OCI-LY7 (cell line): ENCODE results near the gene ZPBP. TPM values are rescaled to one million over a fixed set of nuclear protein-coding genes. Genes with fewer than 3 reads are reported as not detected.
A peak's percentile ranks its signal among the peaks of the same experiment; 100 is the strongest.

ENCODE experiments used
- BruUV-seq: library from RNA; stranded (reverse); fragments of 400-500 nt; replicated peaks from 2 replicates; lab custom pipeline; 2021; lab: Mats Ljungman, UMichigan
- CTCF ChIA-PET: fragments of 300-600 bp; sonication (Branson Sonifier 250); formaldehyde crosslinking; loops from one replicate; lab custom pipeline; 2022; ENCODE audit warnings: antibody characterized with exemption; ENCODE audit not compliant: unreplicated experiment; lab: Charles Lee
- POLR2A ChIA-PET: fragments of 300-600 bp; sonication (Branson Sonifier 250); formaldehyde crosslinking; loops from one replicate; lab custom pipeline; 2022; ENCODE audit warnings: antibody characterized with exemption; lab: Charles Lee
- DNase-seq: peaks from one replicate; pipeline ENCODE4 v3.0.0-alpha.2; 2015; ENCODE audit warnings: low spot score
- H2AFZ ChIP-seq: fragments of 200-600 bp; sonication (generic), shearing (Covaris generic); 2 replicates; pipeline ENCODE4 v1.6.1; 2014; ENCODE audit warnings: mild to moderate bottlenecking, antibody characterized with exemption, low read length, moderate library complexity
- H3K27ac ChIP-seq: fragments of 200-600 bp; sonication (generic); 2 replicates; pipeline ENCODE4 v1.5.1; 2014; ENCODE audit warnings: mixed run types, low read depth, mild to moderate bottlenecking, moderate library complexity, low read length, inconsistent platforms; ENCODE audit not compliant: poor library complexity, severe bottlenecking
- H3K36me3 ChIP-seq: fragments of 200-600 bp; sonication (generic); 2 replicates; pipeline ENCODE4 v1.6.1; 2014; ENCODE audit warnings: mild to moderate bottlenecking, antibody characterized with exemption, low read length, moderate library complexity, mixed read lengths; ENCODE audit not compliant: insufficient read depth
- H3K4me1 ChIP-seq: fragments of 200-600 bp; sonication (generic); 2 replicates; pipeline ENCODE4 v1.5.1; 2014; ENCODE audit warnings: mild to moderate bottlenecking, low read length; ENCODE audit not compliant: insufficient read depth, poor library complexity, severe bottlenecking
- H3K4me2 ChIP-seq: fragments of 200-600 bp; sonication (generic); 2 replicates; pipeline ENCODE4 v1.6.1; 2014; ENCODE audit warnings: mild to moderate bottlenecking, low read length
- H3K4me3 ChIP-seq: fragments of 200-600 bp; sonication (generic); 2 replicates; pipeline ENCODE4 v1.5.1; 2014; ENCODE audit warnings: mild to moderate bottlenecking, low read depth, low read length; ENCODE audit not compliant: poor library complexity, severe bottlenecking
- H3K79me2 ChIP-seq: fragments of 200-600 bp; sonication (generic); 2 replicates; pipeline ENCODE4 v1.6.1; 2016; ENCODE audit warnings: low read depth, mild to moderate bottlenecking, low read length, moderate library complexity, mixed read lengths; ENCODE audit not compliant: insufficient read depth
- H3K9me2 ChIP-seq: fragments of 200-600 bp; sonication (generic); 2 replicates; pipeline ENCODE4 v1.6.1; 2016; ENCODE audit warnings: mild to moderate bottlenecking, low read length, mixed read lengths; ENCODE audit not compliant: insufficient read depth
- H3K9me3 ChIP-seq: fragments of 200-600 bp; sonication (generic); 2 replicates; pipeline ENCODE4 v1.6.1; 2014; ENCODE audit warnings: mild to moderate bottlenecking, mixed run types, low read length, mixed read lengths
- H4K20me1 ChIP-seq: fragments of 200-600 bp; sonication (generic); 2 replicates; pipeline ENCODE4 v1.6.1; 2014; ENCODE audit warnings: mild to moderate bottlenecking, antibody characterized with exemption, low read length, moderate library complexity, mixed read lengths; ENCODE audit not compliant: insufficient read depth
- EZH2phosphoT487 ChIP-seq: fragments of 200-600 bp; sonication (generic); IDR thresholded peaks from 2 replicates; pipeline ENCODE4 v1.6.1; 2018; ENCODE audit warnings: low read depth, borderline replicate concordance, mild to moderate bottlenecking, mixed run types, antibody characterized with exemption, low read length, moderate library complexity, mixed read lengths
- intact Hi-C: fragments of 100-400 bp; cut with micrococcal nuclease; formaldehyde crosslinking; loops from one replicate; pipeline ENCODE4 v1.10.0; 2022; ENCODE audit not compliant: unreplicated experiment
- total RNA-seq, 2 experiments: library from RNA; depleted of rRNA in 1 of 2; stranded (reverse); fragments of >200 nt in 1 of 2; shearing (Covaris generic) in 1 of 2; gene quantifications; 2 replicates each; pipeline ENCODE4 v1.2.3, GENCODE V29; 2014 to 2022
- TF ChIP-seq, protein P1 (sequence below): fragments of 200-600 bp; sonication (generic); conservative IDR thresholded peaks from 2 replicates; pipeline ENCODE4 v1.5.1; 2014; ENCODE audit warnings: mild to moderate bottlenecking, antibody characterized with exemption, low read length, moderate library complexity, mixed read lengths

The ZPBP gene
- total RNA-seq, 2 experiments from 2014 or later = not detected

DNA sequence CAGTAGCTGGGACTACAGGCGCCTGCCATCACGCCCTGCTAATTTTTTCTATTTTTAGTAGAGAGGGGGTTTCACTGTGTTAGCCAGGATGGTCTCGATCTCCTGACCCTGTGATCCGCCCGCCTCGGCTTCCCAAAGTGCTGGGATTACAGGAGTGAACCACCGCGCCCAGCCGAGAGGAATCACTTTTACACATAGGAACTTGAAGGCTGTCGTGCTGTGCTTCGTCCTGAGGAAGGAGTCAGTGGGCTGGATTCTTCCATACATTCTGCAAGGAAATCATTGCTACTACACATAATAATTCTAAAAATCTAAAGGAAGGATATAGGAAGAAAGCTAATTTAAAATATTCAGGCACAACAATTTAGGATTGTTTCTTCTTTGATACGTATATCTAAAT, 48.8 kb upstream of the ZPBP start:
- H3K27ac ChIP-seq = no peak overlapping the region
- H3K4me3 ChIP-seq = no peak overlapping the region
- DNase-seq = no peak
- peak overlapping the region; percentile 48; the same call in 1 of the 2 replicates for H3K4me2 ChIP-seq
- CTCF ChIA-PET = interaction anchor here (0.7 to 1.2 kb wide), 2 partner anchors 197 to 222 kb away, joined by 3 to 4 read pairs; no protein-coding TSS in a partner anchor
- H3K9me2 ChIP-seq = no peaks in the 10 kb centered on the region
- intact Hi-C loops = loop anchor here (1.0 to 2.0 kb wide), 4 partner anchors 21 to 276 kb away; no protein-coding TSS in a partner anchor
- H3K79me2 ChIP-seq = no peaks in the 10 kb centered on the region
- H3K9me3 ChIP-seq = peaks cover 10% of the 10 kb centered on the region
- H3K4me1 ChIP-seq = peaks cover 63% of the 10 kb centered on the region
- H3K36me3 ChIP-seq = no peaks in the 10 kb centered on the region
- no TSS peak for BruUV-seq
- no peak for TF ChIP-seq EZH2phosphoT487
- TF ChIP-seq, protein P1, sequence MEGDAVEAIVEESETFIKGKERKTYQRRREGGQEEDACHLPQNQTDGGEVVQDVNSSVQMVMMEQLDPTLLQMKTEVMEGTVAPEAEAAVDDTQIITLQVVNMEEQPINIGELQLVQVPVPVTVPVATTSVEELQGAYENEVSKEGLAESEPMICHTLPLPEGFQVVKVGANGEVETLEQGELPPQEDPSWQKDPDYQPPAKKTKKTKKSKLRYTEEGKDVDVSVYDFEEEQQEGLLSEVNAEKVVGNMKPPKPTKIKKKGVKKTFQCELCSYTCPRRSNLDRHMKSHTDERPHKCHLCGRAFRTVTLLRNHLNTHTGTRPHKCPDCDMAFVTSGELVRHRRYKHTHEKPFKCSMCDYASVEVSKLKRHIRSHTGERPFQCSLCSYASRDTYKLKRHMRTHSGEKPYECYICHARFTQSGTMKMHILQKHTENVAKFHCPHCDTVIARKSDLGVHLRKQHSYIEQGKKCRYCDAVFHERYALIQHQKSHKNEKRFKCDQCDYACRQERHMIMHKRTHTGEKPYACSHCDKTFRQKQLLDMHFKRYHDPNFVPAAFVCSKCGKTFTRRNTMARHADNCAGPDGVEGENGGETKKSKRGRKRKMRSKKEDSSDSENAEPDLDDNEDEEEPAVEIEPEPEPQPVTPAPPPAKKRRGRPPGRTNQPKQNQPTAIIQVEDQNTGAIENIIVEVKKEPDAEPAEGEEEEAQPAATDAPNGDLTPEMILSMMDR = no peak
- H4K20me1 ChIP-seq = no peaks in the 10 kb centered on the region
- H2AFZ ChIP-seq = peak overlapping the region; percentile 88; the same call in 1 of the 2 replicates
- POLR2A ChIA-PET = interaction anchor here (1.3 to 12.9 kb wide), 4 partner anchors 13 to 226 kb away, joined by 3 to 293 read pairs (median 42); partner anchors contain the start of gene IKZF1

DNA sequence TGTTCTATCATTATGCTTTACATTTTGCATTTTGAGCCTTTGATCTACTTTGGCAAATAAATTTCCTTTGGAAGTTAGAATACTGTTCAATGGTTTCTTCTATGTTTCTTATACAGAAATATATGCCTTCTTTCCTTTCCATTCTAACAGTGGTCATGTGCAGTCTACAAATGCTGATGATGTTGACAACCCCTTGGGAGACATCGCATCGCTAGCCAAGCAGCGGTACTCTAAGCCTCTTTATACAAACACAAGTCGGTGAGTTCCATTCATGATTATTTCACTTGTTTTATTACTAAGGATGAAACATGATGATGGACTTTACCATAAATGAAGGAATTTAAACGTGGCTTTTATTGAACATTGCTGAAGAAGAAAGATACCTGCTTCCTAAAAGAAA, 48.1 kb upstream of the ZPBP start:
- Histone ChIP-seq H2AFZ (peak overlapping the region; percentile 71), H3K4me2 (peak overlapping the region; percentile 48), H4K20me1 (no peaks in the 10 kb centered on the region), H3K4me3 (no peak overlapping the region), H3K36me3 (no peaks in the 10 kb centered on the region), H3K79me2 (no peaks in the 10 kb centered on the region), H3K9me2 (no peaks in the 10 kb centered on the region), H3K9me3 (peaks cover 10% of the 10 kb centered on the region), H3K27ac (peak overlapping the region; percentile 1), H3K4me1 (peaks cover 56% of the 10 kb centered on the region)
- peak; percentile 53 for DNase-seq
- TF ChIP-seq EZH2phosphoT487 = no peak
- ChIA-PET POLR2A (no interaction called here), CTCF (no interaction called here)
- BruUV-seq = no TSS peak
- intact Hi-C loops = no loop called here

DNA sequence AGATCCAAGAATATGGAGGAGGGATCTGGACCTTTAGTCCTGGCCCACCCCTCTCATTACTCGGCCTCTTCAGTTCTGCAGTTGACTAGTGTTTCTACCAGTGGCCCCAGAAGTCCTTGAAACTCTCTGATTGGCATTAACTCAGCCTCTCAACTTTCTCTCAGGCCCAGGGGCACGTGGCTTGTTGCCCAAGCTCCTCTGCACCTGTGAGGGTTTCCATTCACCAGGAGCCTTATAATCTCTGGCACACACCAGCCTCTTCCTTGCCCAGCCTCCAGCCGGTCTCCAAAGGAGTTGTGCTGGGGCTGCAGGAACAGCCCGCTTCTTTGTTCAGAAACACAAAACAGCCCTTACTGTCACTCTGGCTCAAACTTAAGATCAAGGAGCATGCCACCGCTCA, 47.6 kb upstream of the ZPBP start:
- ChIA-PET POLR2A (no interaction called here), CTCF (no interaction called here)
- H3K9me3 ChIP-seq = peaks cover 10% of the 10 kb centered on the region
- TF ChIP-seq EZH2phosphoT487 = no peak
- TF ChIP-seq, protein P1 = no peak
- H3K27ac ChIP-seq = peak overlapping the region; percentile 1
- no peaks in the 10 kb centered on the region for H3K79me2 ChIP-seq
- no peaks in the 10 kb centered on the region for H4K20me1 ChIP-seq
- H3K4me1 ChIP-seq = peaks cover 52% of the 10 kb centered on the region
- H3K4me3 ChIP-seq = no peak overlapping the region
- H2AFZ ChIP-seq = peak overlapping the region; percentile 71
- no peaks in the 10 kb centered on the region for H3K36me3 ChIP-seq
- no peak for DNase-seq
- no peaks in the 10 kb centered on the region for H3K9me2 ChIP-seq
- peak overlapping the region; percentile 48; the same call in 1 of the 2 replicates for H3K4me2 ChIP-seq
- intact Hi-C loops = no loop called here
- BruUV-seq = no TSS peak
